Liver (tissue), 9 donors: ENCODE results near the gene DHDH. TPM values are rescaled to one million over a fixed set of nuclear protein-coding genes. Genes with fewer than 3 reads are reported as not detected.

Experiments used
- DNase-seq: peaks from one replicate; pipeline ENCODE4 v3.0.0-alpha.2; 2017; ENCODE audit warnings: low spot score
- H3K27ac ChIP-seq, 2 donors: one replicate each; pipeline ENCODE4 v1.7.0; 2013; ENCODE audit warnings: inconsistent platforms in 2 of 2, low read length in 2 of 2, control low read depth in 1 of 2, low read depth in 1 of 2, mild to moderate bottlenecking in 1 of 2
- H3K27me3 ChIP-seq, 4 donors: one replicate each; pipeline versions ENCODE4 v1.6.1 to v1.7.0; 2013; ENCODE audit warnings: low read length in 3 of 4, inconsistent platforms in 1 of 4, mild to moderate bottlenecking in 1 of 4, moderate library complexity in 1 of 4; ENCODE audit not compliant: control insufficient read depth in 4 of 4, insufficient read depth in 4 of 4
- H3K36me3 ChIP-seq, 4 donors: one replicate each; pipeline versions ENCODE4 v1.6.1 to v1.7.0; 2013; ENCODE audit warnings: low read length in 3 of 4, mild to moderate bottlenecking in 3 of 4, low read depth in 1 of 4, moderate library complexity in 1 of 4; ENCODE audit not compliant: control insufficient read depth in 4 of 4, insufficient read depth in 3 of 4
- H3K4me1 ChIP-seq, 4 donors: one replicate each; pipeline versions ENCODE4 v1.6.1 to v1.7.0; 2013; ENCODE audit warnings: low read length in 3 of 4, mild to moderate bottlenecking in 3 of 4, moderate library complexity in 1 of 4; ENCODE audit not compliant: control insufficient read depth in 4 of 4, insufficient read depth in 4 of 4
- H3K4me3 ChIP-seq, 3 donors: one replicate each; pipeline versions ENCODE4 v1.6.1 to v1.7.0; 2013; ENCODE audit warnings: low read length in 3 of 3, control low read depth in 1 of 3, low read depth in 1 of 3, mild to moderate bottlenecking in 1 of 3
- H3K9ac ChIP-seq, 2 donors: one replicate each; pipeline ENCODE4 v1.7.0; 2013; ENCODE audit warnings: low read length in 2 of 2, mild to moderate bottlenecking in 2 of 2, moderate library complexity in 2 of 2, control low read depth in 1 of 2, low read depth in 1 of 2
- H3K9me3 ChIP-seq, 4 donors: one replicate each; pipeline versions ENCODE4 v1.6.1 to v1.7.0; 2013; ENCODE audit warnings: low read length in 3 of 4; ENCODE audit not compliant: control insufficient read depth in 4 of 4
- ATF3 ChIP-seq: IDR thresholded peaks from 2 replicates; pipeline ENCODE4 v1.6.1; 2016; ENCODE audit warnings: antibody characterized with exemption
- CTCF ChIP-seq: fragments of 150-350 bp; IDR thresholded peaks from 2 replicates; pipeline ENCODE4 v1.5.1; 2017; ENCODE audit warnings: improper control_type of control experiment, low read depth, low read length; ENCODE audit not compliant: missing input control
- EGR1 ChIP-seq, 2 donors: IDR thresholded peaks; 2 replicates each; pipeline ENCODE4 v1.6.1; 2016 to 2018; ENCODE audit warnings: antibody characterized with exemption in 2 of 2, low read depth in 2 of 2
- FOXA1 ChIP-seq: IDR thresholded peaks from 2 replicates; pipeline ENCODE4 v1.6.1; 2016; ENCODE audit warnings: antibody characterized with exemption
- FOXA2 ChIP-seq: IDR thresholded peaks from 2 replicates; pipeline ENCODE4 v1.6.1; 2016; ENCODE audit warnings: antibody characterized with exemption
- GABPA ChIP-seq, 2 donors: IDR thresholded peaks in 1 of 2; conservative IDR thresholded peaks in 1 of 2; 2 replicates each; pipeline ENCODE4 v1.6.1; 2016; ENCODE audit warnings: antibody characterized with exemption in 2 of 2, mild to moderate bottlenecking in 1 of 2, moderate library complexity in 1 of 2
- HNF4A ChIP-seq, 2 donors: conservative IDR thresholded peaks; 2 replicates each; pipeline ENCODE4 v1.6.1; 2016; ENCODE audit warnings: antibody characterized with exemption in 2 of 2, mild to moderate bottlenecking in 2 of 2
- HNF4G ChIP-seq: IDR thresholded peaks from 2 replicates; pipeline ENCODE4 v1.6.1; 2016; ENCODE audit warnings: antibody characterized with exemption
- JUND ChIP-seq, 2 donors: IDR thresholded peaks; 2 replicates each; pipeline ENCODE4 v1.6.1; 2016; ENCODE audit warnings: antibody characterized with exemption in 2 of 2
- MAX ChIP-seq: IDR thresholded peaks from 2 replicates; pipeline ENCODE4 v1.6.1; 2016; ENCODE audit warnings: antibody characterized with exemption
- NR2F2 ChIP-seq: IDR thresholded peaks from 2 replicates; pipeline ENCODE4 v1.6.1; 2016; ENCODE audit warnings: antibody characterized with exemption
- RAD21 ChIP-seq, 2 donors: IDR thresholded peaks; 2 replicates each; pipeline ENCODE4 v1.6.1; 2016; ENCODE audit warnings: antibody characterized with exemption in 2 of 2, mild to moderate bottlenecking in 2 of 2
- REST ChIP-seq: IDR thresholded peaks from 2 replicates; pipeline ENCODE4 v1.6.1; 2016; ENCODE audit warnings: antibody characterized with exemption, mild to moderate bottlenecking
- RXRA ChIP-seq, 2 donors: IDR thresholded peaks; 2 replicates each; pipeline ENCODE4 v1.6.1; 2017 to 2018; ENCODE audit warnings: antibody characterized with exemption in 2 of 2, mild to moderate bottlenecking in 1 of 2
- SP1 ChIP-seq: IDR thresholded peaks from 2 replicates; pipeline ENCODE4 v1.6.1; 2018; ENCODE audit warnings: antibody characterized with exemption, mild to moderate bottlenecking
- TAF1 ChIP-seq: conservative IDR thresholded peaks from 2 replicates; pipeline ENCODE4 v1.6.1; 2016; ENCODE audit warnings: antibody characterized with exemption, mild to moderate bottlenecking
- YY1 ChIP-seq: IDR thresholded peaks from 2 replicates; pipeline ENCODE4 v1.6.1; 2016; ENCODE audit warnings: antibody characterized with exemption, mild to moderate bottlenecking
- ZBTB33 ChIP-seq: IDR thresholded peaks from 2 replicates; pipeline ENCODE4 v1.6.1; 2016; ENCODE audit warnings: antibody characterized with exemption
- WGBS: extraction: QIAGEN DNeasy Blood & Tissue Kit; methylation state at CpG from one replicate; pipeline ENCODE4 v1.1.7; 2013; 5-methylcytosine and 5-hydroxymethylcytosine counted together
- polyA plus RNA-seq, 2 donors: library from polyadenylated mRNA; stranded (reverse) in 1 of 2; unstranded in 1 of 2; fragments of 200-250 nt in 1 of 2; fragments of >200 nt in 1 of 2; fragmentation: Nextera tagmentation in 1 of 2; extraction: Ambion mirVana in 1 of 2; gene quantifications; one replicate each; pipeline versions ENCODE4 v1.2.1 to v1.2.3, GENCODE V29; 2013 to 2015
- total RNA-seq, 2 donors: library from RNA; depleted of rRNA; stranded (reverse); fragments of >200 nt; gene quantifications; one replicate each; pipeline ENCODE4 v1.2.3, GENCODE V29; 2014
- donor health status: healthy.
- donor health status: healthy.
- donor health status: healthy.
- donor health status: healthy.
- donor health status: healthy.

The DHDH gene
- total and polyA plus RNA-seq, 4 donors: 0.16 to 1.3 TPM; not detected in 2

- TF ChIP-seq HNF4G: peak; percentile 23
- TF ChIP-seq MAX: peak; percentile 79
- TF ChIP-seq GABPA (IDR thresholded peaks at IDR 0.05 in 1 of 2, conservative IDR thresholded peaks at IDR 0.05 in 1 of 2): peak; percentile 92 to 95
- TF ChIP-seq FOXA1: no peak
- TF ChIP-seq TAF1: peak; percentile 57
- no peak for TF ChIP-seq NR2F2
- peak; percentile 41 for TF ChIP-seq REST
- peak; percentile 85 for TF ChIP-seq ZBTB33
- TF ChIP-seq SP1: peak; percentile 96
- TF ChIP-seq EGR1 (IDR thresholded peaks at IDR 0.05; ENCODE audit: low read depth in 2 of 2): peak; percentile 15 to 31
- no peak for TF ChIP-seq ATF3
- peak in 1 of 2 donors; percentile 53 for TF ChIP-seq RXRA (IDR thresholded peaks at IDR 0.05)
- TF ChIP-seq CTCF: peak; percentile 94
- peak; percentile 4 for TF ChIP-seq FOXA2
- TF ChIP-seq JUND (IDR thresholded peaks at IDR 0.05): peak in 1 of 2 donors; percentile 20
- TF ChIP-seq HNF4A (conservative IDR thresholded peaks at IDR 0.05): peak; percentile 30 to 45
- peak; percentile 93 for TF ChIP-seq YY1
- TF ChIP-seq RAD21 (IDR thresholded peaks at IDR 0.05): peak; percentile 44 to 65
- Histone ChIP-seq H3K9ac (peak within 1 kb of the TSS; percentile 60 to 98), H3K27me3 (no peaks in the 10 kb centered on the region), H3K36me3 (peaks cover 0 to 4% (median under 1%) of the 10 kb centered on the region in 4 donors), H3K9me3 (no peaks in the 10 kb centered on the region), H3K4me1 (peaks cover 12 to 28% (median 17%) of the 10 kb centered on the region in 4 donors), H3K4me3 (peak within 1 kb of the TSS; percentile 59 to 96 (median 80)), H3K27ac (peak within 1 kb of the TSS; percentile 89 to 99)
- peak; percentile 99 for DNase-seq
- under 1% methylated on average over 56 of the region's 56 CpGs for WGBS
These were observed 59.9 kb downstream of the DHDH start, which contains the start of the genes GYS1 and RUVBL2 for GRCh38 chr19:48993175-48994034. Gene GYS1, minus strand, starts transcription at chr19:48993309. Its CDS starts 197 bp downstream, at chr19:48993112. Gene RUVBL2, plus strand, starts transcription at chr19:48993887. Its CDS starts 25 bp downstream, at chr19:48993912.
